Stimulated activated memory B cell treated with anti-CD40 and anti-IgM and Interleukin-4, amounts not matched to agents 10 μg/mL and 1 μg/mL and 100 μg/mL, for 72 hours (primary cell): Measurements from ENCODE around the gene PTGES2.
"Not testable (repeated sequence)": the region's sequence is repeated elsewhere in the genome, so short reads cannot be mapped to it uniquely, and the experiment has no call there.

Experiments
- ATAC-seq: fragments of 150-1000 bp; cut with Tn5 transposase; 2 replicates; pipeline ENCODE4 v1.10.0; 2021
- H3K27ac Mint-ChIP-seq: one replicate; pipeline ENCODE4 v1.8.0; 2022; ENCODE audit warnings: mild to moderate bottlenecking, mixed read lengths
- H3K27me3 Mint-ChIP-seq: one replicate; pipeline ENCODE4 v1.8.0; 2022; ENCODE audit warnings: mixed read lengths
- H3K36me3 Mint-ChIP-seq: one replicate; pipeline ENCODE4 v1.8.0; 2022; ENCODE audit warnings: mixed read lengths
- H3K4me1 Mint-ChIP-seq: one replicate; pipeline ENCODE4 v1.8.0; 2022; ENCODE audit warnings: mixed read lengths
- H3K4me3 Mint-ChIP-seq: one replicate; pipeline ENCODE4 v1.8.0; 2022; ENCODE audit warnings: mild to moderate bottlenecking, moderate library complexity, mixed read lengths
- H3K9me3 Mint-ChIP-seq: one replicate; pipeline ENCODE4 v1.8.0; 2022; ENCODE audit warnings: mixed read lengths

PTGES2 gene

GRCh38 chr9:128120061-128120740 is 7.3 kb downstream of the PTGES2 start:
- H3K27ac Mint-ChIP-seq = no peak overlapping the region
- peaks cover 18% of the 10 kb centered on the region for H3K36me3 Mint-ChIP-seq
- peaks cover 46% of the 10 kb centered on the region for H3K4me1 Mint-ChIP-seq
- H3K9me3 Mint-ChIP-seq = no peaks in the 10 kb centered on the region
- no peaks in the 10 kb centered on the region for H3K27me3 Mint-ChIP-seq
- ATAC-seq = no peak
- no peak overlapping the region for H3K4me3 Mint-ChIP-seq

GRCh38 chr9:128118971-128119665 is 8.4 kb downstream of the PTGES2 start:
- Mint-ChIP-seq H3K4me3 (no peak overlapping the region), H3K4me1 (peaks cover 45% of the 10 kb centered on the region), H3K27ac (no peak overlapping the region), H3K36me3 (peaks cover 23% of the 10 kb centered on the region), H3K9me3 (no peaks in the 10 kb centered on the region), H3K27me3 (no peaks in the 10 kb centered on the region)
- no peak for ATAC-seq

DNA sequence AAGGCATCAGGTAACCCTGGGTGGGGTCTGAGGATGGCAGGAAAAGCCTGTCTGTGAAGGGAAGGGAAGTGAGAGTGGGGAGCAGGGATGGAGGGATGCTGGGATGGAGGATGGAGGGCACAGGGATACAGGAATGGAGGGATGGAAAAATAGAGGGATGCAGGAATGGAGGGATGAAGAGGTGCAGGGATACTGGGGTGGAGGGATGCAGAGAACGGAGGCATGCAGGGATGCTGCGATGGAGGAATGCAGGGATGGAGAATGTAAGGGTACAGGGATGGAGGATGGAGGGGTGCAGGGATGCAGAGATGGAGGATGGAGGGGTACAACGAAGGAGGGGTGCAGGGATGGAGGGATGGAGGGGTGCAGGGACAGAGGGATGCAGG is 9.1 kb downstream of the PTGES2 start:
- no peak overlapping the region for H3K4me3 Mint-ChIP-seq
- ATAC-seq = no peak
- no peaks in the 10 kb centered on the region for H3K9me3 Mint-ChIP-seq
- H3K27ac Mint-ChIP-seq = peak overlapping the region; percentile 51
- H3K36me3 Mint-ChIP-seq = peaks cover 23% of the 10 kb centered on the region
- no peaks in the 10 kb centered on the region for H3K27me3 Mint-ChIP-seq
- peaks cover 44% of the 10 kb centered on the region for H3K4me1 Mint-ChIP-seq

GRCh38 chr9:128117613-128118471 is 9.7 kb downstream of the PTGES2 start:
- Mint-ChIP-seq H3K9me3 (no peaks in the 10 kb centered on the region), H3K27me3 (no peaks in the 10 kb centered on the region), H3K4me3 (no peak overlapping the region), H3K27ac (peak overlapping the region; percentile 51), H3K4me1 (peaks cover 46% of the 10 kb centered on the region), H3K36me3 (peaks cover 22% of the 10 kb centered on the region)
- peak; percentile 68 for ATAC-seq

GRCh38 chr9:128116104-128117083 is 11.1 kb downstream of the PTGES2 start:
- H3K4me3 Mint-ChIP-seq = peak overlapping the region; percentile 37
- H3K4me1 Mint-ChIP-seq = peaks cover 46% of the 10 kb centered on the region
- no peaks in the 10 kb centered on the region for H3K27me3 Mint-ChIP-seq
- no peak for ATAC-seq
- H3K36me3 Mint-ChIP-seq = peaks cover 17% of the 10 kb centered on the region
- no peaks in the 10 kb centered on the region for H3K9me3 Mint-ChIP-seq
- peak overlapping the region; percentile 83 for H3K27ac Mint-ChIP-seq

- H3K4me1 Mint-ChIP-seq = peaks cover 46% of the 10 kb centered on the region
- H3K36me3 Mint-ChIP-seq = peaks cover 21% of the 10 kb centered on the region
- H3K27me3 Mint-ChIP-seq = no peaks in the 10 kb centered on the region
- H3K27ac Mint-ChIP-seq = peak overlapping the region; percentile 83
- H3K4me3 Mint-ChIP-seq = peak overlapping the region; percentile 37
- ATAC-seq = peak; percentile 94
- no peaks in the 10 kb centered on the region for H3K9me3 Mint-ChIP-seq
Measured at GRCh38 chr9:128115187-128116103, 12.1 kb downstream of the PTGES2 start.

GRCh38 chr9:128114326-128115186 is 13.0 kb downstream of the PTGES2 start:
- no peaks in the 10 kb centered on the region for H3K9me3 Mint-ChIP-seq
- no peaks in the 10 kb centered on the region for H3K27me3 Mint-ChIP-seq
- peak overlapping the region; percentile 13 for H3K4me3 Mint-ChIP-seq
- H3K4me1 Mint-ChIP-seq = peaks cover 46% of the 10 kb centered on the region
- no peak for ATAC-seq
- H3K36me3 Mint-ChIP-seq = peaks cover 25% of the 10 kb centered on the region
- peak overlapping the region; percentile 83 for H3K27ac Mint-ChIP-seq

DNA sequence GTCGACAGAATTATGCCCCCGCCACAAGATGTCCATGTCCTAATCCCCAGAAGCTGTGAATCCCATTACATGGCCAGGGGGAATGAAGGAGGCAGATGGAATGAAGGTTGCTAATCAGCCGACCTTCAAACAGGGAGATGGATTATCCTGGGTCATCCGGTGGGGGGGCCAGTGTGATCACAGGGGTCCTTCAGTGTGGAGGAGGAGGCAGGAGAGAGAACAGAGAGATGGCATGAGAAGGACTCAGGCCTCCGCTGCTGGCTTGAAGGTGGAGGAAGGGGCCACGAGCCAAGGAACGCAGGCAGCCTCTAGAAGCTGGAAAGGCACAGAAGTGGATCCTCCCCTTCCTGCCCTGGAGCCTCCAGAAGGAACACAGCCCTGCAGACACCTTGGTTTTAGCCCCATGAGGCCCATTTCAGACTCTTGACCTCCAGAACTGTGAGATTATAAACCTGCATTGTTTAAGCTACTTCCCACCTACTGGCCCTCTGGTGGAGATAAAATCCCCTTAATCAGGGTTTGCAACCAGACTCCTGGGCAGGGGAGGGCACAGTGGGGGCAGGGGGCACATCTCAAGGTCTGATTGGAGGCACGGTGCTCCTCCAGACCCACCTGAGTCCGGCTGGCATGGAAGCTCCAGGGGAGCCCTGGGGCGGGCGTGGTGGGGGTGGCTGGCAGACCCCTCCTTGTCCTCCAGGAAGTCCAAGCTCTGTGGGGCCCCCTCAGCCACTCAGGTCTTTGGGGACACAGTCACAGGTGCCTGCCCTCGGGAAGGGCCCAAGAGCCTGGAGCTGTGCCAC is 13.8 kb downstream of the PTGES2 start:
- ATAC-seq = no peak
- no peaks in the 10 kb centered on the region for H3K9me3 Mint-ChIP-seq
- H3K27ac Mint-ChIP-seq = peak overlapping the region; percentile 83
- no peak overlapping the region for H3K4me3 Mint-ChIP-seq
- H3K4me1 Mint-ChIP-seq = peaks cover 46% of the 10 kb centered on the region
- H3K36me3 Mint-ChIP-seq = peaks cover 28% of the 10 kb centered on the region
- no peaks in the 10 kb centered on the region for H3K27me3 Mint-ChIP-seq

- not testable (repeated sequence) for H3K27me3 Mint-ChIP-seq, H3K4me3 Mint-ChIP-seq, ATAC-seq, H3K9me3 Mint-ChIP-seq
- peaks cover 37% of the 10 kb centered on the region for H3K4me1 Mint-ChIP-seq
- peaks cover 41% of the 10 kb centered on the region for H3K36me3 Mint-ChIP-seq
- peak overlapping the region; percentile 55 for H3K27ac Mint-ChIP-seq
Measured at GRCh38 chr9:128111726-128112125, 15.8 kb downstream of the PTGES2 start.

DNA sequence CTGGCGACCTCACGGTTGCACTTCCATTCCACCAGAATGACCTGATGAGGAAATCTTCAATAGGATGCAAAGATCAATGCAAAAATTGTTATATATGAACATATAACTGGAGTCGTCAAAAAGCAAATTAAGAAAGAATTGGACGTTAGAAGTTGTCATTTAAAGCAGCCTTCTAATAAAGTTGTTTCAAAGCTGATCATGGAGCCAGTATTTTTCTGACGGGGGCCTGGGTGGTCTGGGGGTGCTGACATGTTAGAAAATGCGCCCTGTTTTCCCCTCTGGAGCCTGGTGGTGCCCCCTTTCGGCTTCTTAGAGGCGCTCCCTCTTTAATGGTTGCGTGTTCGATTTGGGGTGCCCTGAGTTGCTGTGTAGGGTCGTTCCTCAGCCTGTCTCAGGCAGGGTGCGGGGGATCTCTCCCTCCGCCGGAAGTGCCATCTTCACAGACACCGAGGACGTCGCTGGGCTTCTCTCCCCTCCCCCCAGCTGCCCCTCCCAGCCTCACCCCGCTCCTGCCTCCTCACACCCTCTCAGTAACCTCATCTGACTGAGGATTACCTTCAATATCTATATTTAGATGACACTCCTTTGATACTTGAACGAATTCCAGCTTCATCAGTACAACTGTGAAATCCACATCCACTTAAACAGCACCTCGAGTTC is 18.3 kb downstream of the PTGES2 start:
- Mint-ChIP-seq H3K4me3 (no peak overlapping the region), H3K27ac (no peak overlapping the region), H3K27me3 (no peaks in the 10 kb centered on the region), H3K9me3 (no peaks in the 10 kb centered on the region), H3K4me1 (peaks cover 12% of the 10 kb centered on the region), H3K36me3 (peaks cover 48% of the 10 kb centered on the region)
- no peak for ATAC-seq

GRCh38 chr9:128108269-128109049 is 19.1 kb downstream of the PTGES2 start:
- ATAC-seq = no peak
- H3K36me3 Mint-ChIP-seq = peaks cover 46% of the 10 kb centered on the region
- H3K27me3 Mint-ChIP-seq = no peaks in the 10 kb centered on the region
- H3K27ac Mint-ChIP-seq = no peak overlapping the region
- no peak overlapping the region for H3K4me3 Mint-ChIP-seq
- peaks cover 9% of the 10 kb centered on the region for H3K4me1 Mint-ChIP-seq
- no peaks in the 10 kb centered on the region for H3K9me3 Mint-ChIP-seq
